DND-41 (cell line): Measurements from ENCODE around the gene ANKS1A.

Experiments
- ATAC-seq: fragments of 200-7000 bp; cut with Tn5 transposase; 3 replicates; pipeline ENCODE4 v1.9.1; 2021; ENCODE audit warnings: low read depth; ENCODE audit not compliant: insufficient read depth
- DNase-seq: peaks from one replicate; pipeline ENCODE4 v3.0.0-alpha.2; 2020
- H2AFZ ChIP-seq: 2 replicates; pipeline ENCODE4 v1.6.0; 2012; ENCODE audit warnings: low read depth, low read length
- H3K27ac ChIP-seq: 2 replicates; pipeline ENCODE4 v1.5.1; 2012; ENCODE audit warnings: low read length, inconsistent platforms
- H3K27me3 ChIP-seq: fragments of 200-600 bp; sonication (generic); 2 replicates; pipeline ENCODE4 v1.6.0; 2012; ENCODE audit warnings: low read length, mild to moderate bottlenecking, inconsistent platforms; ENCODE audit not compliant: insufficient read depth, poor library complexity
- H3K36me3 ChIP-seq: 2 replicates; pipeline ENCODE4 v1.5.1; 2012; ENCODE audit warnings: low read length, inconsistent platforms; ENCODE audit not compliant: insufficient read depth
- H3K4me1 ChIP-seq: 2 replicates; pipeline ENCODE4 v1.5.1; 2012; ENCODE audit warnings: mild to moderate bottlenecking, low read length; ENCODE audit not compliant: insufficient read depth
- H3K4me2 ChIP-seq: 2 replicates; pipeline ENCODE4 v1.6.0; 2012; ENCODE audit warnings: mild to moderate bottlenecking, moderate library complexity, low read length, inconsistent platforms; ENCODE audit not compliant: insufficient read depth
- H3K4me3 ChIP-seq, 2 experiments: fragments of 200-600 bp in 1 of 2; shearing (Covaris generic) in 1 of 2; 2 replicates each; pipeline ENCODE4 v1.5.1; 2012 to 2016; ENCODE audit warnings: inconsistent platforms in 2 of 2, low read length in 2 of 2, mild to moderate bottlenecking in 2 of 2, low read depth in 1 of 2, moderate library complexity in 1 of 2
- H3K79me2 ChIP-seq: 2 replicates; pipeline ENCODE4 v1.6.0; 2012; ENCODE audit warnings: low read length, inconsistent platforms; ENCODE audit not compliant: insufficient read depth
- H3K9ac ChIP-seq: 2 replicates; pipeline ENCODE4 v1.6.0; 2012; ENCODE audit warnings: low read depth, mild to moderate bottlenecking, inconsistent platforms, low read length, moderate library complexity
- H3K9me3 ChIP-seq: 2 replicates; pipeline ENCODE4 v1.5.1; 2012; ENCODE audit warnings: low read length, moderate library complexity, mild to moderate bottlenecking, inconsistent platforms; ENCODE audit not compliant: insufficient read depth, severe bottlenecking
- H4K20me1 ChIP-seq: 2 replicates; pipeline ENCODE4 v1.6.0; 2012; ENCODE audit warnings: low read length; ENCODE audit not compliant: insufficient read depth
- CTCF ChIP-seq: IDR thresholded peaks from 2 replicates; pipeline ENCODE4 v1.5.1; 2012; ENCODE audit warnings: borderline replicate concordance, low read length, moderate library complexity, mild to moderate bottlenecking; ENCODE audit not compliant: poor library complexity, severe bottlenecking; ENCODE audit errors: extremely low read depth
- EZH2 ChIP-seq: IDR thresholded peaks from 3 replicates; pipeline ENCODE4 v1.6.1; 2012; ENCODE audit warnings: borderline replicate concordance, low read depth, mild to moderate bottlenecking, moderate library complexity, low read length, inconsistent platforms; ENCODE audit not compliant: severe bottlenecking

Gene ANKS1A

DNA sequence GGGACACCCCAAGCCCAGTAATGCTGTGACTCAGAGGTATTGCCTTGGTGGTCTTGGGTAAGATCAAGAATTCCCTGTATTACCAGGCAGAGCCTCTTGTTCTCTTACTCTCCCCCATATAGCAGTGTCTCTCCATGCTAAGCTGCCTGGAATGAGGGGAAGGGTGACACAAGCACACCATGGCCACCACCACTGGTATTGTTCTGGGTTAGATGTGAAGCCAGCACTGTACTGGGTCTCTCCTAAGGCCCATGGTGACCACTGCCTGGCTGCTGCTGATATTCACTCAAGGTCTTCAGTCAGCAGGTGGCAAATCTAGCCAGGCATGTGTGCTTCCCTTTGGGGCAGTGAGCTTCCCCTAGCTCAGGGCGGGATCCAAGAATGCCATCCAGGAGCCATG, 37.7 kb upstream of the ANKS1A start:
- no peak overlapping the region for H3K9ac ChIP-seq
- H3K9me3 ChIP-seq, result no peaks in the 10 kb centered on the region
- no peak overlapping the region for H3K4me3 ChIP-seq
- TF ChIP-seq CTCF (no peak), EZH2 (no peak)
- H2AFZ ChIP-seq, result no peak overlapping the region
- DNase-seq (no peak), ATAC-seq (no peak)
- H3K27me3 ChIP-seq, result no peaks in the 10 kb centered on the region
- H3K27ac ChIP-seq, result no peak overlapping the region
- peaks cover 3% of the 10 kb centered on the region; the same call in 1 of the 2 replicates for H4K20me1 ChIP-seq
- no peaks in the 10 kb centered on the region for H3K4me1 ChIP-seq
- peaks cover 46% of the 10 kb centered on the region for H3K36me3 ChIP-seq
- no peak overlapping the region for H3K4me2 ChIP-seq
- H3K79me2 ChIP-seq, result 0 out of 2 replicates have a peak, but pooled peaks cover 4% of the 10 kb centered on the region

DNA sequence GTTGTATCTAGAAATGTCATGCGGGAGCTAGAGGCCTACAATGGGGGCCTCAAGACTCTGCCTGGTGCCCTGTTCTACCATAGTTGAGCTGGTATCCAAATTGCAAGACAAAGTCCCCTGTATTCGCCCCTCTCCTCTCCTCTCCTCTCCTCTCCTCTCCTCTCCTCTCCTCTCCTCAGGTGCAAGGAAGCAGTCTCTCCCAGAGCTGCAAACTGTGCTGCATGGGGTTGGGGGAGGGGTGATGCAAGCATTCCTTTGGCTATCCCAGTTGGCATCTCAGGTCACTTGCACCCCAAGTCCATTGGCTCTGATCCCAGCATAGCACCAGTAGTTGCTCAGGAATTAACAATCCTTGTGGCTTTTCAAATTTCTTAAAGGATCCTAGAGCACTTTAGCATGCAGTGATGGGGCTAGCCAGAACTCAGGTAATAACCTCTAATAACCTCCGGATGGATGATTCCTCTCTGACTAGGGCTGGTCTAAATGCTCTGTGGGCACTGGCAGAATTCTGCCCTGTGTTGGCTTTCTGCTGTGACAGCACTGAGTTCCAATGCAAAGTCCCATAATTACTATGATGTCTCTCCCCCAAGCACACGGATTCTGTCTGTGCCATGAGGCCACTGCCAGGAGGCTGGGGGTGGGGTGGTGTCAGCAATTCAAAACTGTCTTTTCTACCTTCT, 36.5 kb upstream of the ANKS1A start:
- DNase-seq, result no peak
- H3K4me1 ChIP-seq, result no peaks in the 10 kb centered on the region
- H3K79me2 ChIP-seq, result 0 out of 2 replicates have a peak, but pooled peaks cover 4% of the 10 kb centered on the region
- H2AFZ ChIP-seq, result no peak overlapping the region
- H3K27me3 ChIP-seq, result no peaks in the 10 kb centered on the region
- H3K4me3 ChIP-seq, result no peak overlapping the region
- H3K9ac ChIP-seq, result no peak overlapping the region
- peaks cover 3% of the 10 kb centered on the region; the same call in 1 of the 2 replicates for H4K20me1 ChIP-seq
- H3K4me2 ChIP-seq, result no peak overlapping the region
- no peak for ATAC-seq
- TF ChIP-seq EZH2 (no peak), CTCF (no peak)
- H3K27ac ChIP-seq, result no peak overlapping the region
- H3K36me3 ChIP-seq, result peaks cover 58% of the 10 kb centered on the region
- H3K9me3 ChIP-seq, result no peaks in the 10 kb centered on the region

GRCh38 chr6:34855463-34855862, 33.6 kb upstream of the ANKS1A start:
- no peak overlapping the region for H3K9ac ChIP-seq
- H2AFZ ChIP-seq, result no peak overlapping the region
- H3K9me3 ChIP-seq, result no peaks in the 10 kb centered on the region
- H3K27me3 ChIP-seq, result no peaks in the 10 kb centered on the region
- no peaks in the 10 kb centered on the region for H3K79me2 ChIP-seq
- TF ChIP-seq CTCF (no peak), EZH2 (no peak)
- H3K4me3 ChIP-seq, result no peak overlapping the region
- H4K20me1 ChIP-seq, result peaks cover 3% of the 10 kb centered on the region; the same call in 1 of the 2 replicates
- no peak overlapping the region for H3K4me2 ChIP-seq
- no peaks in the 10 kb centered on the region for H3K4me1 ChIP-seq
- H3K36me3 ChIP-seq, result peaks cover 85% of the 10 kb centered on the region
- DNase-seq (no peak), ATAC-seq (no peak)
- no peak overlapping the region for H3K27ac ChIP-seq

GRCh38 chr6:34858681-34859080, 30.4 kb upstream of the ANKS1A start:
- no peaks in the 10 kb centered on the region for H3K4me1 ChIP-seq
- no peak overlapping the region for H2AFZ ChIP-seq
- H3K79me2 ChIP-seq, result no peaks in the 10 kb centered on the region
- peaks cover 75% of the 10 kb centered on the region for H3K36me3 ChIP-seq
- H3K4me3 ChIP-seq, result no peak overlapping the region
- no peak for ATAC-seq
- no peak for DNase-seq
- no peak overlapping the region for H3K27ac ChIP-seq
- no peaks in the 10 kb centered on the region for H4K20me1 ChIP-seq
- no peaks in the 10 kb centered on the region for H3K9me3 ChIP-seq
- H3K4me2 ChIP-seq, result no peak overlapping the region
- H3K27me3 ChIP-seq, result no peaks in the 10 kb centered on the region
- H3K9ac ChIP-seq, result no peak overlapping the region
- TF ChIP-seq EZH2 (no peak), CTCF (no peak)
